Epithelial cell of proximal tubule (primary cell): ENCODE results near the gene PCDHA6. TPM values are rescaled to one million over a fixed set of nuclear protein-coding genes. Genes with fewer than 3 reads are reported as not detected.
"Not testable (repeated sequence)": the region's sequence is repeated elsewhere in the genome, so short reads cannot be mapped to it uniquely, and the experiment has no call there.

Source experiments
- DNase-seq: peaks from one replicate; pipeline ENCODE4 v3.0.0-alpha.2; 2011; ENCODE audit warnings: low read depth
- H3K4me3 ChIP-seq: 2 replicates; pipeline ENCODE4 v1.5.1; 2011; ENCODE audit warnings: low read depth, mild to moderate bottlenecking, low read length
- total RNA-seq: library from RNA; depleted of rRNA; stranded (reverse); fragments of >200 nt; gene quantifications from 2 replicates; pipeline ENCODE4 v1.2.3, GENCODE V29; 2015
- TF ChIP-seq, protein P1 (sequence below): conservative IDR thresholded peaks from 2 replicates; pipeline ENCODE4 v1.5.1; 2012; ENCODE audit warnings: low read depth, mild to moderate bottlenecking, low read length

PCDHA6 gene
- total RNA-seq, 1 donor from 2014 or later: not detected

DNA sequence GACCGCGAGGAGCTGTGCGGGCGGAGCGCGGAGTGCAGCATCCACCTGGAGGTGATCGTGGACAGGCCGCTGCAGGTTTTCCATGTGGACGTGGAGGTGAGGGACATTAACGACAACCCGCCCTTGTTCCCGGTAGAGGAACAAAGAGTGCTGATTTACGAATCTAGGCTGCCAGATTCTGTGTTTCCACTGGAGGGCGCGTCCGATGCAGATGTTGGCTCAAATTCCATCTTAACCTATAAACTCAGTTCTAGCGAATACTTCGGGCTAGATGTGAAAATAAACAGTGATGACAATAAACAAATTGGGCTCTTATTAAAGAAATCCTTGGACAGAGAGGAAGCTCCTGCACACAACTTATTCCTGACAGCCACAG lies 590 bp downstream of the PCDHA6 start:
- TF ChIP-seq, protein P1, sequence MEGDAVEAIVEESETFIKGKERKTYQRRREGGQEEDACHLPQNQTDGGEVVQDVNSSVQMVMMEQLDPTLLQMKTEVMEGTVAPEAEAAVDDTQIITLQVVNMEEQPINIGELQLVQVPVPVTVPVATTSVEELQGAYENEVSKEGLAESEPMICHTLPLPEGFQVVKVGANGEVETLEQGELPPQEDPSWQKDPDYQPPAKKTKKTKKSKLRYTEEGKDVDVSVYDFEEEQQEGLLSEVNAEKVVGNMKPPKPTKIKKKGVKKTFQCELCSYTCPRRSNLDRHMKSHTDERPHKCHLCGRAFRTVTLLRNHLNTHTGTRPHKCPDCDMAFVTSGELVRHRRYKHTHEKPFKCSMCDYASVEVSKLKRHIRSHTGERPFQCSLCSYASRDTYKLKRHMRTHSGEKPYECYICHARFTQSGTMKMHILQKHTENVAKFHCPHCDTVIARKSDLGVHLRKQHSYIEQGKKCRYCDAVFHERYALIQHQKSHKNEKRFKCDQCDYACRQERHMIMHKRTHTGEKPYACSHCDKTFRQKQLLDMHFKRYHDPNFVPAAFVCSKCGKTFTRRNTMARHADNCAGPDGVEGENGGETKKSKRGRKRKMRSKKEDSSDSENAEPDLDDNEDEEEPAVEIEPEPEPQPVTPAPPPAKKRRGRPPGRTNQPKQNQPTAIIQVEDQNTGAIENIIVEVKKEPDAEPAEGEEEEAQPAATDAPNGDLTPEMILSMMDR: peak; percentile 24
- peak overlapping the region; percentile 37 for H3K4me3 ChIP-seq
- no peak for DNase-seq

DNA sequence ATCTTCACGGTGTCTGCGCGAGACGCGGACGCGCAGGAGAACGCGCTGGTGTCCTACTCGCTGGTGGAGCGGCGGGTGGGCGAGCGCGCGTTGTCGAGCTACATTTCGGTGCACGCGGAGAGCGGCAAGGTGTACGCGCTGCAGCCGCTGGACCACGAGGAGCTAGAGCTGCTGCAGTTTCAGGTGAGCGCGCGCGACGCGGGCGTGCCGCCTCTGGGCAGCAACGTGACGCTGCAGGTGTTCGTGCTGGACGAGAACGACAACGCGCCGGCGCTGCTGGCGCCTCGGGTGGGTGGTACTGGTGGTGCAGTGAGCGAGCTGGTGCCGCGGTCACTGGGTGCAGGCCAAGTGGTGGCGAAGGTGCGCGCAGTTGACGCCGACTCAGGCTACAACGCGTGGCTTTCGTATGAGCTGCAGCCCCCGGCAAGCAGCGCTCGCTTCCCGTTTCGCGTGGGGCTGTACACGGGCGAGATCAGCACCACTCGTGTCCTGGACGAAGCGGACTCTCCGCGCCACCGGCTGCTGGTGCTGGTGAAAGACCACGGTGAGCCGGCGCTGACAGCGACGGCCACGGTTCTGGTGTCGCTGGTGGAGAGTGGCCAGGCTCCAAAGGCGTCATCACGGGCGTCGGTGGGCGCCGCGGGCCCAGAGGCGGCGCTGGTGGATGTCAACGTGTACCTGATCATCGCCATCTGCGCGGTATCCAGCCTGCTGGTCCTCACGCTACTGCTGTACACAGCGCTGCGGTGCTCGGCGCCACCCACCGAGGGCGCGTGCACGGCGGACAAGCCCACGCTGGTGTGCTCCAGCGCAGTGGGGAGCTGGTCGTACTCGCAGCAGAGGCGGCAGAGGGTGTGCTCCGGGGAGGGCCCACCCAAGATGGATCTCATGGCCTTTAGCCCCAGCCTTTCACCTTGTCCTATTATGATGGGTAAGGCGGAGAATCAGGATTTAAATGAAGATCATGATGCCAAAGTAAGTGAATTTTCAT lies 2.0 kb downstream of the PCDHA6 start:
- H3K4me3 ChIP-seq, DNase-seq: not testable (repeated sequence)

DNA sequence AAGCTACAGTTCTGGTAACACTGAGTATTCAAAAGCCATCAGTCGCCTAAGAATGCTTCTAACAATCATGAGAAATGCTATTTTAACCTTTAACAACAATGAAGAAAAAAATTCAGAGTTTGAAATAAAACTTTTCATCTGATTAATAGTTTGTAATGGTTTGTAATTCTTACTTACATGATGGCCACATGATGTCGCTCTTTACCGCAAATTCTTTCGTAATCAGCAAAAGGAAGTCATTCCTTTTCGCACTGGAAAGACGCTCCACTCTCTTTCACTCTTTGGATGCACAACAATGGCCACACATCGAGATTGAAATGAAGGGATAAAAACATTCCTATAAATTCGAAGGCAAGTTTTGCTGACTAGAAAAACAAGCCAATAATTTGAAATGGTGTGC lies 6.2 kb downstream of the PCDHA6 start, which contains the start of gene PCDHA7:
TSS of gene PCDHA7 (plus strand) at position 277 of the 400 bp plus-strand sequence. CDS start at position 392, 115 bp downstream.
- DNase-seq: no peak
- peak within 1 kb of the TSS; percentile 11 for H3K4me3 ChIP-seq
- TF ChIP-seq, protein P1: peak; percentile 16

DNA sequence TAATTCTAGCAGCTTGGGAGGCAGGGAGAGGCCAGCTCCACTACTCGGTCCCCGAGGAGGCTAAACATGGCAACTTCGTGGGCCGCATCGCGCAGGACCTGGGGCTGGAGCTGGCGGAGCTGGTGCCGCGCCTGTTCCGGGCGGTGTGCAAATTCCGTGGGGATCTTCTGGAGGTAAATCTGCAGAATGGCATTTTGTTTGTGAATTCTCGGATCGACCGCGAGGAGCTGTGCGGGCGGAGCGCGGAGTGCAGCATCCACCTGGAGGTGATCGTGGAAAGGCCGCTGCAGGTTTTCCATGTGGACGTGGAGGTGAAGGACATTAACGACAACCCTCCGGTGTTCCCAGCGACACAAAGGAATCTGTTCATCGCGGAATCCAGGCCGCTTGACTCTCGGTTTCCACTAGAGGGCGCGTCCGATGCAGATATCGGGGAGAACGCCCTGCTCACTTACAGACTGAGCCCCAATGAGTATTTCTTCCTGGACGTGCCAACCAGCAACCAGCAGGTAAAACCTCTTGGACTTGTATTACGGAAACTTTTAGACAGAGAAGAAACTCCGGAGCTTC lies 6.8 kb downstream of the PCDHA6 start:
- not testable (repeated sequence) for DNase-seq

DNA sequence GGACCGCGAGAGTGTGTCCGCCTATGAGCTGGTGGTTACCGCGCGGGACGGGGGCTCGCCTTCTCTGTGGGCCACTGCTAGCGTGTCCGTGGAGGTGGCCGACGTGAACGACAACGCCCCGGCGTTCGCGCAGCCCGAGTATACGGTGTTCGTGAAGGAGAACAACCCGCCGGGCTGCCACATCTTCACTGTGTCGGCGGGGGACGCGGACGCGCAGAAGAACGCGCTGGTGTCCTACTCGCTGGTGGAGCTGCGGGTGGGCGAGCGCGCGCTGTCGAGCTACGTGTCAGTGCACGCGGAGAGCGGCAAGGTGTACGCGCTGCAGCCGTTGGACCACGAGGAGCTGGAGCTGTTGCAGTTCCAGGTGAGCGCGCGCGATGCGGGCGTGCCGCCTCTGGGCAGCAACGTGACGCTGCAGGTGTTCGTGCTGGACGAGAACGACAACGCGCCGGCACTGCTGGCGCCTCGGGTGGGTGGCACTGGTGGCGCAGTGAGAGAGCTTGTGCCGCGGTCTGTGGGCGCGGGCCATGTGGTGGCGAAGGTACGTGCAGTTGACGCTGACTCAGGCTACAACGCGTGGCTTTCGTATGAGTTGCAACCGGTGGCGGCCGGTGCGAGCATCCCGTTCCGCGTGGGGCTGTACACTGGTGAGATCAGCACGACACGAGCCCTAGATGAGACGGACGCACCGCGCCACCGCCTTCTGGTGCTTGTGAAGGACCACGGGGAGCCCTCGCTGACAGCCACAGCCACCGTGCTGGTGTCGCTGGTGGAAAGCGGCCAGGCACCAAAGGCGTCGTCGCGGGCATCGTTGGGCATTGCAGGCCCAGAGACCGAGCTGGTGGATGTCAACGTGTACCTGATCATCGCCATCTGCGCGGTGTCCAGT lies 8.1 kb downstream of the PCDHA6 start:
- TF ChIP-seq, protein P1: no peak
- no peak overlapping the region for H3K4me3 ChIP-seq
- DNase-seq: no peak

More for the DNA sequence above, 6.8 kb downstream of the PCDHA6 start:
- peak overlapping the region; percentile 11 for H3K4me3 ChIP-seq

DNA sequence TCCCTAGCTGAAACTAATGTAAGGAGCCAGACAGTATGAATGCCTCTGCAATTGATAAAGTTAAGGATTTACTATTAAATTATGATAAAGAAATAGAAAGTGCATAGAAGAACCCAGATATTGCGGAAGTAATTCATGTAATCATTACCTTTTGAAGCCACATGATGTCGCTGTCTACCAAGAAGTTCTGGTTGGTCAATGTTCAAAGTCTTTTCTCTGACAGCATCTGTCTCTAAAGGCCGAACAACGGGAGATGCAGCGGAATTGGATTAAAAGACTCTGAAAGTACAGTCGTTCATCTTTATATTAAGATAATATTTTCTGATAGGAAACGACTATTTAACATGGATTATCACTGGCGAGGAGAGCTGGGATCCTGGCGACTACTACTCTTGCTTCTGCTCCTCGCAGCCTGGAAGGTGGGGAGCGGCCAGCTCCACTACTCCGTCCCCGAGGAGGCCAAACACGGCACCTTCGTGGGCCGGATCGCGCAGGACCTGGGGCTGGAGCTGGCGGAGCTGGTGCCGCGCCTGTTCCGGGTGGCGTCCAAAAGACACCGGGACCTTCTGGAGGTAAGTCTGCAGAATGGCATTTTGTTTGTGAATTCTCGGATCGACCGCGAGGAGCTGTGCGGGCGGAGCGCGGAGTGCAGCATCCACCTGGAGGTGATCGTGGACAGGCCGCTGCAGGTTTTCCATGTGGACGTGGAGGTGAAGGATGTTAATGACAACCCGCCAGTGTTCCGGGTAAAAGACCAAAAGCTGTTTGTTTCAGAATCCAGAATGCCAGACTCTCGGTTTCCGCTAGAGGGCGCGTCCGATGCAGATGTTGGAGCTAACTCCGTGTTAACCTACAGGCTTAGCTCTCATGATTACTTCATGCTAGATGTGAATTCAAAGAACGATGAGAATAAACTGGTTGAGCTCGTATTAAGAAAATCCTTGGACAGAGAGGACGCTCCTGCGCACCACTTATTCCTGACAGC lies 13.5 kb downstream of the PCDHA6 start, which contains the start of gene PCDHA8:
TSS of gene PCDHA8 (plus strand) at position 210 of the 985 bp plus-strand sequence. CDS start at position 345, 135 bp downstream.
- no peak for DNase-seq
- H3K4me3 ChIP-seq: peak within 1 kb of the TSS; percentile 13
- TF ChIP-seq, protein P1: peak; percentile 40
